K562 (cell line): ENCODE results near the gene HES6. TPM values are rescaled to one million over a fixed set of nuclear protein-coding genes. Genes with fewer than 3 reads are reported as not detected.

Source experiments
- ATAC-seq: fragments of 200-7000 bp; cut with Tn5 transposase; 3 replicates; pipeline ENCODE4 v1.9.1; 2020; ENCODE audit warnings: moderate library complexity
- BruUV-seq: library from RNA; stranded (reverse); fragments of 400-500 nt; replicated peaks from 2 replicates; lab custom pipeline; 2021; lab: Mats Ljungman, UMichigan
- CTCF ChIA-PET: fragments of 300-600 bp; formaldehyde crosslinking; extraction: SDS; loops from one replicate; lab custom pipeline; 2021; ENCODE audit warnings: low intra/inter-chr PET ratio; lab: Yijun Ruan, JAX
- POLR2A ChIA-PET: fragments of 300-600, 350-650 bp; sonication (Branson Sonifier 250); formaldehyde crosslinking; extraction: SDS; loops from one replicate; lab custom pipeline; 2021; ENCODE audit warnings: antibody characterized with exemption, inconsistent platforms; lab: Yijun Ruan, JAX
- DNase-seq, 4 experiments: peaks; one replicate each; pipeline versions ENCODE4 v3.0.0 to v3.0.0-alpha.2; 2011 to 2018; ENCODE audit warnings: low spot score in 3 of 4, mixed read lengths in 3 of 4; ENCODE audit errors: extremely low read depth in 1 of 4
- FAIRE-seq: peaks from 2 replicates; lab custom pipeline; 2011; peaks lifted over from hg19 to GRCh38; lab: Jason Lieb, UNC
- H2AFZ ChIP-seq: 2 replicates; pipeline ENCODE4 v1.6.0; 2011; ENCODE audit warnings: low read depth, low read length, control low read depth, inconsistent platforms
- H3K27ac ChIP-seq: fragments of 200-600 bp; 3 replicates; pipeline ENCODE4 v1.8.0; 2011; ENCODE audit warnings: low read depth, mild to moderate bottlenecking, control low read depth, inconsistent platforms, low read length, moderate library complexity, mixed read lengths; ENCODE audit errors: extremely low read depth
- H3K27me3 ChIP-seq, 2 experiments: fragments of 300-600 bp in 1 of 2; 2 replicates in 1 of 2; 3 replicates in 1 of 2; pipeline versions ENCODE4 v1.6.0 to v1.8.0; 2011; ENCODE audit warnings: inconsistent platforms in 2 of 2, low read length in 2 of 2, mild to moderate bottlenecking in 1 of 2, mixed read lengths in 1 of 2, moderate library complexity in 1 of 2; ENCODE audit not compliant: control insufficient read depth in 2 of 2, insufficient read depth in 2 of 2
- H3K36me3 ChIP-seq: fragments of 300-600 bp; 3 replicates; pipeline ENCODE4 v1.8.0; 2011; ENCODE audit warnings: mild to moderate bottlenecking, low read length, inconsistent platforms; ENCODE audit not compliant: control insufficient read depth, insufficient read depth
- H3K4me1 ChIP-seq, 2 experiments: fragments of 200-600 bp in 1 of 2; replicated peaks in 1 of 2; 2 replicates in 1 of 2; 3 replicates in 1 of 2; pipeline versions ENCODE4 v1.5.1 to v1.8.0; 2011; ENCODE audit warnings: inconsistent platforms in 2 of 2, low read length in 2 of 2, mild to moderate bottlenecking in 1 of 2, mixed read lengths in 1 of 2, moderate library complexity in 1 of 2; ENCODE audit not compliant: control insufficient read depth in 2 of 2, insufficient read depth in 2 of 2
- H3K4me2 ChIP-seq: 2 replicates; pipeline ENCODE4 v1.6.1; 2011; ENCODE audit warnings: low read length, control low read depth, inconsistent platforms, mixed read lengths; ENCODE audit not compliant: insufficient read depth
- H3K4me3 ChIP-seq: fragments of 200-600 bp; sonication (generic), shearing (Covaris generic); 2 replicates; pipeline ENCODE4 v1.5.1; 2016; ENCODE audit warnings: control low read depth, inconsistent platforms
- H3K79me2 ChIP-seq: fragments of 200-600 bp; 3 replicates; pipeline ENCODE4 v1.8.0; 2011; ENCODE audit warnings: low read length, inconsistent platforms; ENCODE audit not compliant: control insufficient read depth, insufficient read depth
- H3K9ac ChIP-seq, 2 experiments: 2 replicates each; pipeline versions ENCODE4 v1.6.0 to v1.6.1; 2011; ENCODE audit warnings: low read depth in 2 of 2, low read length in 2 of 2, control low read depth in 1 of 2, inconsistent platforms in 1 of 2, mild to moderate bottlenecking in 1 of 2, mixed read lengths in 1 of 2; ENCODE audit not compliant: insufficient read depth in 1 of 2
- H3K9me1 ChIP-seq: one replicate; pipeline ENCODE4 v1.6.0; 2011; ENCODE audit warnings: inconsistent platforms, mild to moderate bottlenecking, low read length, moderate library complexity; ENCODE audit not compliant: control insufficient read depth, insufficient read depth
- H3K9me3 ChIP-seq: replicated peaks from 2 replicates; pipeline ENCODE4 v1.5.1; 2011; ENCODE audit warnings: low read depth, low read length, inconsistent platforms; ENCODE audit not compliant: control insufficient read depth, insufficient read depth
- H4K20me1 ChIP-seq: replicated peaks from 2 replicates; pipeline ENCODE4 v1.6.1; 2011; ENCODE audit warnings: low read length, inconsistent platforms, mixed read lengths; ENCODE audit not compliant: control insufficient read depth, insufficient read depth
- CTCF ChIP-seq, 3 experiments: IDR thresholded peaks in 2 of 3; conservative IDR thresholded peaks in 1 of 3; 2 replicates each; pipeline ENCODE4 v1.5.1; 2011 to 2012; ENCODE audit warnings: low read length in 3 of 3, mild to moderate bottlenecking in 3 of 3, control low read depth in 2 of 3, improper control_type of control experiment in 1 of 3, inconsistent platforms in 1 of 3, low read depth in 1 of 3, mixed read lengths in 1 of 3, moderate library complexity in 1 of 3; ENCODE audit not compliant: insufficient read depth in 2 of 3
- DDX20 ChIP-seq: fragments of 450-650 bp; IDR thresholded peaks from 2 replicates; pipeline ENCODE4 v1.6.1; 2016; ENCODE audit warnings: missing genetic modification characterization, low read depth, mild to moderate bottlenecking, missing compliant biosample characterization, moderate library complexity
- ELK1 ChIP-seq: sonication (generic); formaldehyde crosslinking; IDR thresholded peaks from 2 replicates; pipeline ENCODE4 v1.8.1; 2022; ENCODE audit warnings: missing genetic modification reagents
- POLR2G ChIP-seq: fragments of 200-400 bp; formaldehyde crosslinking; IDR thresholded peaks from 2 replicates; pipeline ENCODE4 v1.6.1; 2017; ENCODE audit warnings: low read depth, mild to moderate bottlenecking, antibody characterized with exemption, low read length, moderate library complexity
- POLR3G ChIP-seq: IDR thresholded peaks from 2 replicates; pipeline ENCODE4 v1.6.1; 2011; ENCODE audit not compliant: insufficient read length, insufficient replicate concordance; ENCODE audit errors: extremely low read depth
- RAD21 ChIP-seq, 2 experiments: fragments of 250-450 bp in 1 of 2; fragments of 450-650 bp in 1 of 2; sonication (Bioruptor Pico) in 1 of 2; formaldehyde crosslinking in 1 of 2; IDR thresholded peaks in 1 of 2; conservative IDR thresholded peaks in 1 of 2; 2 replicates each; pipeline versions ENCODE4 v1.4.0 to v1.8.0; 2020 to 2022; ENCODE audit warnings: mild to moderate bottlenecking in 2 of 2, moderate library complexity in 1 of 2
- TRIM24 ChIP-seq, 2 experiments: fragments of 450-650 bp; IDR thresholded peaks; 2 replicates each; pipeline ENCODE4 v1.6.1; 2016
- WGBS: fragments of 100-300 bp; shearing (Covaris generic); methylation state at CpG from one replicate; pipeline ENCODE4 v1.1.6; 2016; ENCODE audit warnings: low coverage, mixed read lengths; ENCODE audit not compliant: insufficient coverage; ENCODE audit errors: missing lambda C conversion rate; 5-methylcytosine and 5-hydroxymethylcytosine counted together
- in situ Hi-C: fragments of 300-500 bp; cut with MboI; formaldehyde crosslinking; loops from 4 replicates; pipeline ENCODE4 v1.15.0; 2018; ENCODE audit warnings: inconsistent platforms, mixed read lengths
- intact Hi-C: fragments of 100-400 bp; cut with micrococcal nuclease; formaldehyde crosslinking; loops from 2 replicates; pipeline ENCODE4 v1.14.2; 2022
- polyA plus RNA-seq, 8 experiments: library from polyadenylated mRNA; depleted of rRNA in 4 of 8; stranded (reverse) in 5 of 8; unstranded in 3 of 8; fragments of >200 nt; fragmentation: Nextera tagmentation in 2 of 8; fragmentation: Illumina TruSeq in 1 of 8; extraction: Ambion mirVana in 2 of 8; extraction: Trizol in 1 of 8; gene quantifications; 2 replicates each; pipeline versions ENCODE4 v1.2.1 to v1.2.3, GENCODE V29; 2011 to 2014; ENCODE audit warnings: inconsistent platforms in 1 of 8, missing spikeins in 1 of 8
- total RNA-seq, 7 experiments: library from RNA; depleted of rRNA in 6 of 7; stranded (reverse); fragments of >200 nt in 6 of 7; fragmentation: Illumina TruSeq in 2 of 7; extraction: Trizol in 2 of 7; gene quantifications; 2 replicates each; pipeline versions ENCODE4 v1.2.1 to v1.2.3, GENCODE V29; 2011 to 2021; ENCODE audit warnings: low replicate concordance in 1 of 7

The HES6 gene
- total and polyA plus RNA-seq, 9 of the 15 experiments (the other 6 are each of a cell fraction or from before 2014, with no cell fraction given), result 6.2 to 133 (median 29.2) TPM

- intact Hi-C loops, result loop anchor here (5.0 kb wide), 1 partner anchor 402 kb away; the partner anchor contains the start of gene RAMP1
- BruUV-seq, result no TSS peak
- FAIRE-seq, result no peak
These were observed 19.5 kb upstream of the HES6 start for GRCh38 chr2:238259061-238260020.

More at GRCh38 chr2:238259061-238260020, 19.5 kb upstream of the HES6 start:
- H3K9me3 ChIP-seq, result no peaks in the 10 kb centered on the region
- TF ChIP-seq POLR2G (0 out of 2 replicates have a peak, but pooled peaks have one; percentile 13), CTCF (IDR thresholded peaks at IDR 0.05 in 2 of 3, conservative IDR thresholded peaks at IDR 0.05 in 1 of 3; ENCODE audit: insufficient read depth in 2 of 3, low read depth in 1 of 3, low read length in 3 of 3) (0 out of 6 replicates have a peak, but pooled peaks have one; percentile 3 to 17 (median 15)), DDX20 (tag) (no peak), ELK1 (CRISPR knock-in tag) (no peak), POLR3G (no peak), RAD21 (CRISPR knock-in tag; conservative IDR thresholded peaks at IDR 0.05 in 1 of 2, IDR thresholded peaks at IDR 0.05 in 1 of 2) (peak in 1 of 2 experiments; percentile 19; a peak in 2 of 4 replicates), TRIM24 (IDR thresholded peaks at IDR 0.05) (no peak)
- H3K79me2 ChIP-seq, result no peaks in the 10 kb centered on the region
- H3K27ac ChIP-seq, result no peak overlapping the region
- DNase-seq, result no peak
- ATAC-seq, result no peak; the same call in 2 of the 3 replicates
- peaks cover 0 to 5% of the 10 kb centered on the region in 2 experiments; a peak in 3 of 5 replicates for H3K4me1 ChIP-seq
- ChIA-PET CTCF (interaction anchor here (1.4 kb wide), 1 partner anchor 99 kb away, joined by 3 read pairs; no protein-coding TSS in a partner anchor), POLR2A (interaction anchor here (0.5 kb wide), 1 partner anchor 144 kb away, joined by 4 read pairs; no protein-coding TSS in a partner anchor)
- peak overlapping the region in 1 of 2 experiments; percentile 35; a peak in 2 of 4 replicates for H3K9ac ChIP-seq
- WGBS, result 88% methylated on average over 14 of the region's 21 CpGs
- H4K20me1 ChIP-seq, result no peaks in the 10 kb centered on the region; the same call in 1 of the 2 replicates
- in situ Hi-C loops, result loop anchor here (25.0 kb wide), 1 partner anchor 397 kb away; the partner anchor contains the start of gene RAMP1
- H3K36me3 ChIP-seq, result peaks cover 52% of the 10 kb centered on the region; the same call in 2 of the 3 replicates
- no peaks in the 10 kb centered on the region for H3K9me1 ChIP-seq
- no peak overlapping the region for H2AFZ ChIP-seq
- H3K4me2 ChIP-seq, result no peak overlapping the region
- no peak overlapping the region for H3K4me3 ChIP-seq
- no peaks in the 10 kb centered on the region for H3K27me3 ChIP-seq
